ENCODE data around the gene ATP9B.

Gene ATP9B

GRCh38 chr18:79047556-79048244, 21.5 kb upstream of the ATP9B start:
- H3K79me2 ChIP-seq (ENCODE audit: low read length), result no peaks in the 10 kb centered on the region
- H3K4me1 ChIP-seq (ENCODE audit: low read length), result no peaks in the 10 kb centered on the region
- H3K9me3 ChIP-seq (ENCODE audit: insufficient read depth, low read length), result no peaks in the 10 kb centered on the region
- no peak overlapping the region for H3K9ac ChIP-seq (ENCODE audit: low read length)
- H4K20me1 ChIP-seq (ENCODE audit: insufficient read depth, low read length), result no peaks in the 10 kb centered on the region
- no peak overlapping the region for H2AFZ ChIP-seq (ENCODE audit: low read depth, low read length)
- H3K36me3 ChIP-seq (replicated peaks; ENCODE audit: low read depth, low read length), result no peaks in the 10 kb centered on the region
- TF ChIP-seq CTCF (IDR thresholded peaks at IDR 0.05; ENCODE audit: low read depth, low read length) (no peak), EZH2phosphoT487 (IDR thresholded peaks at IDR 0.05; ENCODE audit: low read depth) (no peak)
- H3K27ac ChIP-seq (ENCODE audit: low read length), result no peak overlapping the region
- H3K27me3 ChIP-seq (ENCODE audit: low read depth, low read length), result peaks cover 15% of the 10 kb centered on the region; the same call in 1 of the 2 replicates
- no peak overlapping the region for H3K4me2 ChIP-seq (ENCODE audit: low read length)
- H3K4me3 ChIP-seq (ENCODE audit: low read length), result no peak overlapping the region

GRCh38 chr18:79048245-79048632, 21.0 kb upstream of the ATP9B start:
- no peak overlapping the region for H3K4me3 ChIP-seq (ENCODE audit: low read length)
- no peak overlapping the region for H3K4me2 ChIP-seq (ENCODE audit: low read length)
- no peak for TF ChIP-seq EZH2phosphoT487 (IDR thresholded peaks at IDR 0.05; ENCODE audit: low read depth)
- no peak for TF ChIP-seq CTCF (IDR thresholded peaks at IDR 0.05; ENCODE audit: low read depth, low read length)
- no peaks in the 10 kb centered on the region for H3K9me3 ChIP-seq (ENCODE audit: insufficient read depth, low read length)
- no peaks in the 10 kb centered on the region for H3K79me2 ChIP-seq (ENCODE audit: low read length)
- no peak overlapping the region for H2AFZ ChIP-seq (ENCODE audit: low read depth, low read length)
- peaks cover 15% of the 10 kb centered on the region; the same call in 1 of the 2 replicates for H3K27me3 ChIP-seq (ENCODE audit: low read depth, low read length)
- no peak overlapping the region for H3K27ac ChIP-seq (ENCODE audit: low read length)
- no peaks in the 10 kb centered on the region for H4K20me1 ChIP-seq (ENCODE audit: insufficient read depth, low read length)
- H3K9ac ChIP-seq (ENCODE audit: low read length), result no peak overlapping the region
- H3K36me3 ChIP-seq (replicated peaks; ENCODE audit: low read depth, low read length), result no peaks in the 10 kb centered on the region
- no peaks in the 10 kb centered on the region for H3K4me1 ChIP-seq (ENCODE audit: low read length)

GRCh38 chr18:79049506-79049905, 19.7 kb upstream of the ATP9B start:
- H2AFZ ChIP-seq (ENCODE audit: low read depth, low read length), result no peak overlapping the region
- peaks cover 18% of the 10 kb centered on the region; the same call in 1 of the 2 replicates for H3K27me3 ChIP-seq (ENCODE audit: low read depth, low read length)
- no peak overlapping the region for H3K4me2 ChIP-seq (ENCODE audit: low read length)
- no peaks in the 10 kb centered on the region for H3K36me3 ChIP-seq (replicated peaks; ENCODE audit: low read depth, low read length)
- H3K9me3 ChIP-seq (ENCODE audit: insufficient read depth, low read length), result no peaks in the 10 kb centered on the region
- H3K27ac ChIP-seq (ENCODE audit: low read length), result no peak overlapping the region
- no peaks in the 10 kb centered on the region for H3K4me1 ChIP-seq (ENCODE audit: low read length)
- TF ChIP-seq EZH2phosphoT487 (IDR thresholded peaks at IDR 0.05; ENCODE audit: low read depth), result no peak
- TF ChIP-seq CTCF (IDR thresholded peaks at IDR 0.05; ENCODE audit: low read depth, low read length), result no peak
- H3K9ac ChIP-seq (ENCODE audit: low read length), result no peak overlapping the region
- H3K79me2 ChIP-seq (ENCODE audit: low read length), result no peaks in the 10 kb centered on the region
- H3K4me3 ChIP-seq (ENCODE audit: low read length), result no peak overlapping the region
- H4K20me1 ChIP-seq (ENCODE audit: insufficient read depth, low read length), result no peaks in the 10 kb centered on the region

- H3K9me3 ChIP-seq (ENCODE audit: insufficient read depth, low read length), result no peaks in the 10 kb centered on the region
- TF ChIP-seq CTCF (IDR thresholded peaks at IDR 0.05; ENCODE audit: low read depth, low read length) (no peak), EZH2phosphoT487 (IDR thresholded peaks at IDR 0.05; ENCODE audit: low read depth) (no peak)
- H4K20me1 ChIP-seq (ENCODE audit: insufficient read depth, low read length), result no peaks in the 10 kb centered on the region
- H3K27me3 ChIP-seq (ENCODE audit: low read depth, low read length), result peaks cover 15% of the 10 kb centered on the region; the same call in 1 of the 2 replicates
- H3K4me3 ChIP-seq (ENCODE audit: low read length), result no peak overlapping the region
- no peaks in the 10 kb centered on the region for H3K4me1 ChIP-seq (ENCODE audit: low read length)
- no peaks in the 10 kb centered on the region for H3K36me3 ChIP-seq (replicated peaks; ENCODE audit: low read depth, low read length)
- no peak overlapping the region for H2AFZ ChIP-seq (ENCODE audit: low read depth, low read length)
- H3K27ac ChIP-seq (ENCODE audit: low read length), result no peak overlapping the region
- H3K4me2 ChIP-seq (ENCODE audit: low read length), result no peak overlapping the region
- H3K79me2 ChIP-seq (ENCODE audit: low read length), result no peaks in the 10 kb centered on the region
- H3K9ac ChIP-seq (ENCODE audit: low read length), result no peak overlapping the region
Measured at GRCh38 chr18:79050005-79050404, 19.2 kb upstream of the ATP9B start.
